GM19043 (cell line): Measurements from ENCODE around the gene ACSS3.
"Not testable (repeated sequence)": the region's sequence is repeated elsewhere in the genome, so short reads cannot be mapped to it uniquely, and the experiment has no call there.

Source experiments
- ATAC-seq: cut with Tn5 transposase; IDR thresholded peaks from one replicate; pipeline ENCODE4 v1.9.1; 2021; ENCODE audit warnings: low read depth; ENCODE audit not compliant: unreplicated experiment

The ACSS3 gene

DNA sequence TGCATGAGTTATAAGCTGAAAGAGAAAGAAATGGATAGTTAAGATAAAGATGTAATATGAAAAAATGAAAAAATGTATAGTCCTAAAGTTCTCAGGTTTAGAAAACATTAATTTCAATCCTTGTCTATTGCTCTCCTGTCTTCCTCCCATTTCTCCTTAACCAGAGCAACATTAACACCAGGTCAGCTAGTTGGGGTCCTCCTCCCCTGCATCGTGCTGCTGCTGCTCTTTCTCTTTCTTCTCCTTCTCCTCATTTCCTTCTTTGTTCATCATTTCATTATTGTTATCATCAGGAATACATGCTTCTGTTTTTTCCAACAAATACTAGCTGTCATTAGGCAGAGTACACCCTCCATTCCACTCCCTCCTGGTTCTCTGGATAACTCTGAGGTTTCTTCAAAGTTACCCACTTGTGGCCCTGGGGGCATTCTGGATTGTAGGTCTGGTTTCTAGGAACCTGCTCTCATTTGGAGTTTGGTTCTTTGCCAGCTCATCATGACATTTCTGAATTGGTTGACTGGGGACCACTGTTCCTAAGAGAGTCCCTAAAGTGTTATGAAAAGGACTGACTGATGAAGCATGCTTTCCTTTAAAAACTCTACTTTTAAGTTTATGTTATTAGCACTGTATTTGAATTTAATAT is 17.0 kb downstream of the ACSS3 start:
- no peak for ATAC-seq

- ATAC-seq, result no peak
Observed at GRCh38 chr12:81095501-81096232, 17.8 kb downstream of the ACSS3 start.

DNA sequence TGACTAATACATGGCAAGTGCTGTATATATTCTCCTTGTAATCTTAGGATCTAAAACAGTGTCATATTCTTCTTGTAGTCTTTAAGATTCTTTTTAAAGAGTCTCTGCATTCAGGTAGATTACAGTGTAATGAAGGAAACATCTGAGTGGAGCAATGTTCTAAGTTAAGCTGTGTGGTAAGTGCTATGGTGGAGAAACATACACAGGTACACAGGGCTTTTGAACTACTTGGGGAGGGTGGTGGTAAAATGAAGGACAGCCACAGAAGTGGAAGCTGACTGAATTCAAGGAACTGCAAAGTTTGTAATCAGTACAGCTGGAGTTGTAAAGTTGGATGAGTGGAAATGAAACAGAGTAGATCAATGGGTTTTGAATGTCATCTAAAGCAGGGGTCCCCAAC is 27.8 kb downstream of the ACSS3 start:
- no peak for ATAC-seq

GRCh38 chr12:81114226-81114625 is 36.3 kb downstream of the ACSS3 start:
- no peak for ATAC-seq

DNA sequence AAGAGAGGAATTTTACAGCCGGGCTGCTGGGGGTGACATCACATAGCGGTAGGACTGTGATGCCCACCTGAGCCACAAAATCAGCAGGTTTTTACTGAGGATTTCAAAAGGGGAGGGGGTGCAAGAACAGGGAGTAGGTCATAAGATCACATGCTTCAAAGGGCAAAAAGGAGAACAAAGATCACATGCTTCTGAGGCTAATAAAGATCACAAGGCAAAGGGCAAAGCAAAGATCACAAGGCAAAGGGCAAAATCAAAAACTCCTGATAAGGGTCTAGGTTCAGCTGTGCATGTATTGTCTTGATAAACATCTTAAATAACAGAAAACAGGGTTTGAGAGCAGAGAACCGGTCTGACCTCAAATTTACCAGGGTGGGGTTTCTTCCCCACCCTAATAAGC is 41.2 kb downstream of the ACSS3 start:
- not testable (repeated sequence) for ATAC-seq

DNA sequence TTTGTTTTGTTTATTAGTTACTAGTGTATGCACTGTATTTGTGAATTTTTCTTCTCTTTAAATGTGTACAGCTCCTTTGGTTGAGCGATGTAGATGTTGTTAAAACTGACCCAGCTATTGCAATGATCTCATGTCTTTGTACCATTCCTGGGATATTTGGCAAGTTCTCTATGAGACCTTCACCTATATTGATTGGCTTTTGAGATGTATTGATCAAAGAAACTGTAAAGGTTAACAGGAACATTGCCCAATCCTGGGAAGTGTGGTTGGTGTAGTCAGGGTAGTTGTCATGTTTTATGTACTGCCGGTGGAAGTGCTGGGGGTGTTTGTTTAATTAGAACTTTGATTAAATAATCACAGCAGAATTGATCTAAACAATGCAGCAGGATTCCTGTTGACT is 43.1 kb downstream of the ACSS3 start:
- ATAC-seq, result no peak

DNA sequence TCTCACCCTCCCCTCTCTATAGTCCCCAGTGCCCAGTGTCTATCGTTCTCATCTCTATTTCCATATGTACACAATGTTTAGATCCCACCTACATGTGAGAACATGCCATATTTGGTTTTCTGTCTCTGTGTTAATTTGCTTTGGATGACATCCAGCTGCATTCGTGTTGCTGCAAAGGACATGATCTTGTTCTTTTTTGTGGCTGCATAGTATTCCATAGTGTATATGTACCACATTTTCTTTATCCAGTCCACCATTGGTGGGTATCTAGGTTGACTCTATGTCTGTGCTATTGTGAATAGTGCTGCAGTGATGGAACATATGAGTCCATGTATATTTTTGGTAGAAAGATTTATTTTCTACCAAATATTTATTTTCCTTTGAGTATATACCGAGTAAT is 45.7 kb downstream of the ACSS3 start:
- no peak for ATAC-seq

DNA sequence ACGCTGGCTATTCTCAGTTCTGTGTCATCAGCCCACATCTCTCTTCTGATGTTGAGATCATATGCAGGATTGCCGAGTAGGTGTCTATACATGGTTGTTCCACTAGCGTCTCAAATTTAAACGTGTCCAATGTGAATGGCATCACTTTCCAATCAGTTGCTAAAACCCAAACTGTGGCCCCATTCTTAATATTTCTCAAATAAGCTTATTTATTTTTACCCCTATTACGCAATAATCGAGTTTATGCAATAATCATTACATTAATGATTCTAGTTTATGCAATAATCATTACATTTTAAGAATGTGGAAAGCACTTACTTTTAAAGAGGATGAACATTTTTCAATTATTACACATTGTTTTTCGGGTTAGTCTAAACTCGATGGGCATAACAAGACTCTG is 47.8 kb downstream of the ACSS3 start:
- no peak for ATAC-seq

DNA sequence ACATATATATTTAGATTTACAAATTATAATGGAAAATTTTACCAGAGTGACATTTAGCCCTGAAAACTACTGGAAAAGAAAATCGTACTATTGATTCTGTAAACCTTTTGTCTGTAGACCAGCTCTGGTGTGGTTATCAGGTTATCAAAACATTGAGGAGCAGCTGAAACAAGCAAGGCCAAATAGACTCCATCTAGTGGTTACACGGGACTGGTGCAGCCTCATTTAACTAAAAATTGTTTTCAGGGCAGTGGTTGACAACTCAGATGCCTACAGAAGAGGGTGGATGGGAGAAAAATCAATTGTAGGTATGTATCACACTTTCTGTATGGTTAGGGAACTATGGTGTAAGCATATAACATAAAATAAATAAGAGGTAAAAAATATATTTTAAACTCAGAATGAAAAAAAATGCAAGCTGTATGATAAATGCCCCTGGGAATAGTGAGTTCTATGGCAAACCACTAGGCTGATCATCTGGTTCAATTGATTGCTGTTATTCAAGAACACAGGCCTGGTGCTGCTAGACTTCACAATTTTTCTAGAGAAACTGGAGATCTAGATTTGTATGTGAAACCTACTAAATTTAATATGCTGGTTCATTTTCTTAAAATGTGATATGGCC is 51.2 kb downstream of the ACSS3 start:
- ATAC-seq, result peak; percentile 97

DNA sequence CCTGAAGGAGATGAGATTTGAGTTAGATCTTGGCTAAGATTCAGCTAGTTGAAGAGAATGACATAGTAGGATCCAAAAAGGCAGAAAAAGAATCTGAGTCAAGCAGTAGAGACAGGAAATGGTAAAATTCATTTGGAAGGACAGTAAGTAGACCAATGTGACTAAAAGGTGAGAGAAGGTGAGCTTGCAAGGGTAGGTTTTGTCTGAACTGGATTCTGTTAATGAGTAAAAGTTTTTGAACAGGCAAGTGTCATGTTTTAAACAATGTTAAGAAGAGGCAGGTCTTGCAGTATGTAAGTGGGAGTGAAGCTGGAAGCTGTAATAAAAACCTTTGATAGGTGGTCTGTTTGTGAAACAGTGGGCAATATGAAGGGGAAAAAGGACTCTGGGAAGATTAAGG is 58.6 kb downstream of the ACSS3 start:
- no peak for ATAC-seq

GRCh38 chr12:81137801-81138200 is 59.9 kb downstream of the ACSS3 start:
- ATAC-seq, result no peak

- no peak for ATAC-seq
Observed at GRCh38 chr12:81141217-81141616, 63.3 kb downstream of the ACSS3 start.

GRCh38 chr12:81143057-81143456 is 65.2 kb downstream of the ACSS3 start:
- ATAC-seq, result no peak

DNA sequence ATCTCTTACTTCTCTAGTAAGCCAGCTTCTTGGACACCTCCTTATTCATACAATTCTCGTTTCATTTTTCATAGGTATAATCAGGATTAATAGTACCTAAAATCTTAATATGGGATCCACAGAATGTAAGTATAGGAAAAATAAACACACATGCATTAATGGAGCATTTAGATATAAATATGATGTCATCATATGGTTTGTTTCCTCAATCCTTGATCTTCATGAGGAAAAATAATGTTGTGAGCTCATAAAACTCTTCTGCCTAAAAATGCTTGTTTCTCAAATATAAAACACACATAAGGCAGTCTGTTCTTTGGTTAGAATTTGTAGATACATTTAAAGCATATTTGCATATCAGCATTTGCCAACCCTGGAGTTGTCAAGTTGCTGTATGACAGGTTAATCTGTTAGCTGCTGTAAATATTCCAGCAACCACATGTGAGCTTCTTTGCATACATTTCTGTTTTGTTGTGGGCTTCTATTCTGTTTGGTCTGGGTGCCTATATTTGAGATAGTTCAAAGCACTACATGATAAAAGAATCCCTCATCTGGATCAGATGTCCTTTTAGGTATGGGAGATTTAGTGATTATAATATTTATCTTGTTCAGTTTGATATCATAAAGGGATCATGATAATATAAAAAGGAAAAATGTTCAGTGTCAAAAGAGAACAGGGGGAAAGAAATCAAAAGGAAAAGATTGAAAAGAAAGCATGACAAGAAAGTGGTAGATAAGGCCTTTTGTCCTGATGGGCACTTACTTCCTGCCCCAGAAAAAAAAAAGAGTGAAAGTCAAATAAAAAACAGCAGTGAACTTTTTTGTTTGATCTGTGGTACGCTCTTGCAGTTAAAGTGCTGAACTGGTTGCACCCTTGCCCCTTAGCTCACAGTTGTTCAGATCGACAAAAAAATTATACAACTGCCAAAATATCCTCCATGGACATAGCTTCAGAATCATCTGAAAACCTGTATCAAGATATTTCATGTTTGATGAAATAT is 68.6 kb downstream of the ACSS3 start:
- ATAC-seq, result no peak

GRCh38 chr12:81147292-81147919 is 69.5 kb downstream of the ACSS3 start:
- ATAC-seq, result no peak

- ATAC-seq, result no peak
Observed at GRCh38 chr12:81150382-81150781, 72.5 kb downstream of the ACSS3 start.

DNA sequence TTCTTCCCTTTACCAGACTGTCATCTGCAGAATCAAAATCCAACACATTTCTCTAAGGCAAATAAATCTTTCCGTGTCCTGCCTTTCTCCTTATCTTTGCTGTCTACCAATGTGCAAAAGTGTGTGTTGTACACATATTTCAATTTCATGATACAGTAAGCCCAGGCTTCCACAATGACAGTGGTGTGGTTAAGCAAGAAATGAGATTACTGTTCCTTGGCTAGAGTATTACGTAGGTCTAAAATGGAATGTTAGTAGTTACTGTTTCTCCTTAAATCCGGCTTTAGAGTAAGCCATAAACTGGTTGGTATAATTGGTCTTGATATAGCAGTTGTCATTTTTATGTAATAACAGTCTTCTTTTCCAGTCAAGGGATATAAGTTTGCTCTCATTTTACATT is 82.0 kb downstream of the ACSS3 start:
- no peak for ATAC-seq

DNA sequence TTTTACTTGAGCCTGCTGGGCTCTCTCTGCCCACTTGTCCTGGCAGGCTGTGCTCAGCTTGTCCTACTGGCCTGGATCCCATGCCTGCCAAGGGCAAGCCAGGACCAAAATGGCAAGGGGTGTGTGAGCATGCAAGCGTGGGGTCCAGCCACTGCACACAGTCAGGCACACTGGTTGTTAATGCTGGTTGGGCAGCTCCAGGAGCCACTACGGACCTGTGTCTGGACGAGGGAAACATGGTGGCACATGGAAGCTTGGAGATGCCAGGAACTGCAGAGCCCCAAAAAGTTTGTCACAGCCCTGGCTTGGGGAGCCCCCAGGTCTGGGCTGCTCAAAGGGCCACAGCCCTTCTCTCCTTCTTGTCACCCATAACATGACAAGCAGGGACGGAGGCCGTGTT is 83.8 kb downstream of the ACSS3 start:
- no peak for ATAC-seq

GRCh38 chr12:81162391-81163136 is 84.7 kb downstream of the ACSS3 start:
- ATAC-seq, result no peak

DNA sequence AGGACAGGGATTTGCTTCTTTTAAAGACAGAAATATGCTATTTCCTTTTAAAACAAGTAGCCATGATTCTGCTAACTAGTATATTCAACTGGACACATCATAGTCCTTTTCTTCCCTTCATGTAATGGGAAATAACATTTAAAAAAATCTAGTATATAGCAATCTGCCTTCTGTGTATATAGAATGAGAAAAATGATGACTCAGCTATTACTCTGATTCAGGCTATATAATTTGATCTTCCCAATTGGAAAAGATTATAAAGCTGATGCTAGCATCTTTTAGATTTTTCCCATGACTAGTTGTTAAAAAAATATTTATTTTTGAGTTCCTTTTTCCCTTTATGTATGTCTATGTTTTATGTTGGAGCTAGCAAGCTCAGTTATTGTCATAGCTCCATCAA is 86.9 kb downstream of the ACSS3 start:
- ATAC-seq, result no peak
